Measurements from ENCODE around the gene GNAI1. TPM values are rescaled to one million over a fixed set of nuclear protein-coding genes. Genes with fewer than 3 reads are reported as not detected.

Gene GNAI1
- total and polyA plus RNA-seq, 12 donors: 14.8 to 125 (median 64.8) TPM

DNA sequence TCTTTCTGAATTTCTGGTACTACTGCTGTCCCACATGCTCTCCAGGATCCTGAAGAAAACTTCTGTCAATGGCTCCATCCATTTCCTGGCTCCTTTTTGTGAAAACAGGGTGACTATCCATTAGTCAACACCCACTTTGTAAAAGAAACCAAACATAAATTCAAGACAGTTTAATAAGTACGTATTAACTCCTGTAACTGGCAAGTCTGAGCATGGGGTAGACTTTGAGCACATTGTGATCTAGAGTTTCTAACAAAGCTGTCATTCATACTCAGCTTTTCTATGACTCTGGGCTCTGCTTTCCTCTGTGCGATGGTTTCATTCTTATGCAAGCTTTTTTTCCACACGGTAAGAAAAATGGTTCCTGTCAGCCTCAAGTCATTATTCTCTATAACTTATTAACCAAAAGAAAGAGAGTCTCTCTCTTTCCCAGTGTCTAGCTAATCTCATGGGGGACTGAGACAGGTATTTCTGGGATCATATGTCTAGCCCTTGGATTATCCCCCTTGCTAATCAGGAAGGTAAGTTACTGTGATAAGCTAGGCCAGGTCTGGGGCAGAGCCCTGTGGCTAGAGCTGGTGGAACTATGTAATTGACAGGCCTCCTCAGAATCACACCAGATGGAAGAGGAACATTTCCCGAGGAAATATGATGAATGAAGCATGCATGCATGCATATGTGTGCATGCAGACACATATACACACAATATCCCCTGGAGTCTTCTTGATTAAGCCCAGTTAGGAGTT, 98.5 kb downstream of the GNAI1 start:
- no peaks in the 10 kb centered on the region for H3K36me3 ChIP-seq (replicated peaks in 1 of 2)
- WGBS, 4 donors: 86 to 93% (median 88%) methylated on average over 4 of the region's 4 CpGs
- DNase-seq: no peak
- no peak overlapping the region for H3K4me3 ChIP-seq
- intact Hi-C loops (cut with DNase I): no loop called here
- H3K9me3 ChIP-seq (replicated peaks in 1 of 3): no peaks in the 10 kb centered on the region
- no peaks in the 10 kb centered on the region for H3K4me1 ChIP-seq (replicated peaks in 1 of 2)
- no peak overlapping the region for H3K27ac ChIP-seq
- no peaks in the 10 kb centered on the region for H3K27me3 ChIP-seq
- no peak for TF ChIP-seq POLR2A (IDR thresholded peaks at IDR 0.05)
- TF ChIP-seq, protein P1, sequence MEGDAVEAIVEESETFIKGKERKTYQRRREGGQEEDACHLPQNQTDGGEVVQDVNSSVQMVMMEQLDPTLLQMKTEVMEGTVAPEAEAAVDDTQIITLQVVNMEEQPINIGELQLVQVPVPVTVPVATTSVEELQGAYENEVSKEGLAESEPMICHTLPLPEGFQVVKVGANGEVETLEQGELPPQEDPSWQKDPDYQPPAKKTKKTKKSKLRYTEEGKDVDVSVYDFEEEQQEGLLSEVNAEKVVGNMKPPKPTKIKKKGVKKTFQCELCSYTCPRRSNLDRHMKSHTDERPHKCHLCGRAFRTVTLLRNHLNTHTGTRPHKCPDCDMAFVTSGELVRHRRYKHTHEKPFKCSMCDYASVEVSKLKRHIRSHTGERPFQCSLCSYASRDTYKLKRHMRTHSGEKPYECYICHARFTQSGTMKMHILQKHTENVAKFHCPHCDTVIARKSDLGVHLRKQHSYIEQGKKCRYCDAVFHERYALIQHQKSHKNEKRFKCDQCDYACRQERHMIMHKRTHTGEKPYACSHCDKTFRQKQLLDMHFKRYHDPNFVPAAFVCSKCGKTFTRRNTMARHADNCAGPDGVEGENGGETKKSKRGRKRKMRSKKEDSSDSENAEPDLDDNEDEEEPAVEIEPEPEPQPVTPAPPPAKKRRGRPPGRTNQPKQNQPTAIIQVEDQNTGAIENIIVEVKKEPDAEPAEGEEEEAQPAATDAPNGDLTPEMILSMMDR (IDR thresholded peaks at IDR 0.05): no peak

DNA sequence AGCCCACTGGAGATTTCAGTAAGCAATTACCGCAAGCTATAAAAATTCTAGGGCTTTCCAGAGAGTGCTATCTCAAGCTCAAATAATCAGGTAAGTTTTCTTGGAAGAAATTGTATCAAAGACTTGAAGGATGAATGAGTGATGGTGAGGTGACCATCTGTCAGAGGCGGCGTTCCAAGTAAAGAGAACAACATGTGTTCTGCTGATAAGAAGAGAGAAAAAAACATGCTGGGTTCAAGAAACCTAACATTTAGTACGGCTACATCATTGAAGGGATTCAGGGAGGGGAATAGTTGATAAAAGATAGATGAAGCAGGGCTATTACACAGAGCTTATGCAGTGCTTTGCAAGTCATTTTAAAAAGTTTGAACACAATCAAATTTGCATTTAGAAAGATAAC, 100.7 kb downstream of the GNAI1 start:
- intact Hi-C loops (cut with DNase I): no loop called here
- TF ChIP-seq, protein P1 (IDR thresholded peaks at IDR 0.05): no peak
- no peak for TF ChIP-seq POLR2A (IDR thresholded peaks at IDR 0.05)
- WGBS, 4 donors: 84 to 90% (median 88%) methylated on average over 4 of the region's 4 CpGs

DNA sequence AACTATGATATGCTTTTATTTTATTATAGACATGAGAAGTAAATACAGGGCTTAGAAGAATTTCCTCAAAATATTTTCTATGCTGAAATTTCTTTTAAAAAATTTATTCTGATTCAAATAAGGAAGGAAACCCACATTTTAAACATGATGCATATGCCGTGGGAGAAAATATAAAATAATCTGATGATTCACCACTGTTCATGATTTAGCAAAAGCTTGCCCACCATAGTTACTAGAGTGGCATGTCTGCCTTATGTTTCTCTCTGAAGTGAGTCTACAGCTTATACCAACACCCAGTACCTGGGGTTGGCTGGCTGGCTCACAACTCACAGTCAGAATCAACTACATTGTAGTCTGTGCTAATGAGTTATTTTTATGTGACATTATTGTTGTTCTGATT, 102.0 kb downstream of the GNAI1 start:
- DNase-seq: no peak
- Histone ChIP-seq H3K27ac (no peak overlapping the region), H3K4me1 (replicated peaks in 1 of 2) (no peaks in the 10 kb centered on the region), H3K36me3 (replicated peaks in 1 of 2) (no peaks in the 10 kb centered on the region), H3K9me3 (replicated peaks in 1 of 3) (no peaks in the 10 kb centered on the region), H3K4me3 (no peak overlapping the region), H3K27me3 (no peaks in the 10 kb centered on the region)
- intact Hi-C loops (cut with DNase I): no loop called here
- WGBS, 4 donors: 77 to 89% (median 85%) methylated on average over 1 of the region's 1 CpG
- TF ChIP-seq POLR2A (IDR thresholded peaks at IDR 0.05): no peak
- TF ChIP-seq, protein P1 (IDR thresholded peaks at IDR 0.05): no peak

More for the DNA sequence above, 100.7 kb downstream of the GNAI1 start:
- H3K27ac ChIP-seq: no peak overlapping the region
- H3K4me3 ChIP-seq: no peak overlapping the region
- no peaks in the 10 kb centered on the region for H3K27me3 ChIP-seq
- no peaks in the 10 kb centered on the region for H3K9me3 ChIP-seq (replicated peaks in 1 of 3)
- H3K4me1 ChIP-seq (replicated peaks in 1 of 2): no peaks in the 10 kb centered on the region
- H3K36me3 ChIP-seq (replicated peaks in 1 of 2): no peaks in the 10 kb centered on the region
- DNase-seq: no peak

DNA sequence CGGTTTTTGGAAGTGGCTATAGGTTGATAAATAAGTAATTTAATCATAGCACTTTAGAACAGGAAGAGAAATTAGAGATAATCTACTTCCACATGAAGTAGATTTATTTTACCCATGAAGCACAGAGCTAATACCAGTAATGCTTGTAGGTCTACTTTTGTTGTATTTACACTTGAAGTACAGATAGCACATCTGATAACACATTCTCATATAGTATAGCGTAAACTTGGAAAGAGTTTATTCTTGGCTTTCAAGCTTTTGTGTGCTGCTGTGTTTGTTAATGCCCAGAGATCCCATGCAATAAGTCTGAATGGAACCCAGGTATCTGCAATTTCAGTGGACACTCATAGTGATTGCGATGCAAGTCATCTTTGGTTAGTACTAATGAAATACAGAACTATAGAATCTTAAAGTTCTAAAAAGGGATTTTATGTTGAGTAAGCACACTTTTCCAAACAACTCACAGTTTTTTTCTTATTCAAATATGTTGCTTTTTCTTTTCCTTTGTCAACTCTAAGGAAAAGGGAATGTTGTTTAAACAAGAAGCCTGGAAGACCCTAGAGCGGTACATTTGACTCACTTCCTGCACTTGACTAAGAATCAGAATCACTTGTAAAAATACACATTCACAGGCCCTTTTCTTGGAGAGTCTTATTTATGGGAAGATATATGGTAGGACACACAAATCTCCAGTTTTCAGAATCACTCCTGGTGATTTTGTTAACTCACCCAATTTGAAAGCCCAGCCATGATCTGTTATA, 105.8 kb downstream of the GNAI1 start:
- H3K9me3 ChIP-seq (replicated peaks in 1 of 3): no peaks in the 10 kb centered on the region
- H3K36me3 ChIP-seq (replicated peaks in 1 of 2): no peaks in the 10 kb centered on the region
- no peaks in the 10 kb centered on the region for H3K27me3 ChIP-seq
- H3K4me3 ChIP-seq: no peak overlapping the region
- no peak for DNase-seq
- no peak for TF ChIP-seq POLR2A (IDR thresholded peaks at IDR 0.05)
- TF ChIP-seq, protein P1 (IDR thresholded peaks at IDR 0.05): no peak
- 90 to 96% (median 94%) methylated on average over 4 of the region's 4 CpGs for WGBS, 4 donors
- H3K4me1 ChIP-seq (replicated peaks in 1 of 2): no peaks in the 10 kb centered on the region
- no peak overlapping the region for H3K27ac ChIP-seq
- intact Hi-C loops (cut with DNase I): no loop called here
